GM12878 (cell line): ENCODE results near the gene TARBP1.

Experiments
- POLR2A ChIP-seq: IDR thresholded peaks from 2 replicates; pipeline ENCODE4 v1.6.1; 2011; ENCODE audit warnings: low read depth, mild to moderate bottlenecking, low read length
- TCF3 ChIP-seq: IDR thresholded peaks from 2 replicates; pipeline ENCODE4 v1.6.1; 2012; ENCODE audit warnings: low read depth, mild to moderate bottlenecking, low read length, borderline replicate concordance; ENCODE audit not compliant: insufficient read depth
- TCF7 ChIP-seq: IDR thresholded peaks from 2 replicates; pipeline ENCODE4 v1.6.1; 2014; ENCODE audit warnings: antibody characterized with exemption, borderline replicate concordance

DNA sequence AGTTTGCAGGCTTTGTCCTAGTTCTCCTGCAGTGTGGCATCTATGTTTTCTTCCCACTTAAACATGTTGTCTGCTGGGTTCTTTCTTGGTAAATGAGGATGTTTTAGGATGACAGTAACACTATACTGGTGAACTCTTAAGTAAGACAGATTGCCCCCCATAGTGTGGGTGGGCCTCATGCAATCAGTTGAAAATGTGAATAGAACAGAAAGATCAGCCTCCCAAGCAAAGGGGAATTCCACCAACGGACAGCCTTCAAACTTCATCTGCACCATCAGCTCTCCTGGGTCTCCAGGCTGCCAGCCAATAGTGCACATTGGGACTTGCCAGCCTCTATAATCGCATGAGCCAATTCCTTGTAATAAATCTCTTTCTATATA lies 10.7 kb upstream of the TARBP1 start:
- TF ChIP-seq TCF3, result no peak
- no peak for TF ChIP-seq TCF7
- TF ChIP-seq POLR2A, result no peak
